Esophagus mucosa (tissue), 1 donor: ENCODE results near the gene LIN7C. TPM values are rescaled to one million over a fixed set of nuclear protein-coding genes. Genes with fewer than 3 reads are reported as not detected.
A peak's percentile ranks its signal among the peaks of the same experiment; 100 is the strongest.

ENCODE experiments used
- ATAC-seq: fragments of 200-7000 bp; cut with Tn5 transposase; one replicate; pipeline ENCODE4 v1.9.1; 2020
- total RNA-seq: library from RNA; stranded (reverse); gene quantifications from one replicate; pipeline ENCODE4 v1.2.4, GENCODE V29; 2023
- donor health status: DM: yes; HTN: yes; CAD: no.

The LIN7C gene
- total RNA-seq, 1 donor from 2014 or later = 25.7 TPM

- peak; percentile 56 for ATAC-seq
Observed at GRCh38 chr11:27444801-27445215, 61.8 kb downstream of the LIN7C start.

Other genes starting within 250 kb of the LIN7C start
- gene CCDC34, start 143.6 kb downstream of the LIN7C start, total RNA-seq = 10.2 TPM
- gene LGR4, start 34.0 kb downstream of the LIN7C start, total RNA-seq = 22.8 TPM
- 0.92 TPM for gene BDNF, start 193.7 kb upstream of the LIN7C start, total RNA-seq